Trophoblast cell (in vitro differentiated cells and primary cell): ENCODE results near the gene COL5A1.

ENCODE experiments used
- DNase-seq, 2 donors: peaks; one replicate each; pipeline ENCODE4 v3.0.0-alpha.2; 2016
- H2AFZ ChIP-seq: 2 replicates; pipeline ENCODE4 v1.6.1; 2013; ENCODE audit warnings: low read length, moderate library complexity, mild to moderate bottlenecking; ENCODE audit not compliant: insufficient read depth, poor library complexity
- H2AK5ac ChIP-seq: 2 replicates; pipeline ENCODE4 v1.6.1; 2013; ENCODE audit warnings: mild to moderate bottlenecking, low read length
- H2BK120ac ChIP-seq: 2 replicates; pipeline ENCODE4 v1.6.1; 2013; ENCODE audit warnings: low read length, mild to moderate bottlenecking, moderate library complexity; ENCODE audit not compliant: insufficient read depth, poor library complexity
- H2BK12ac ChIP-seq: 2 replicates; pipeline ENCODE4 v1.6.1; 2013; ENCODE audit warnings: mild to moderate bottlenecking, low read length, moderate library complexity
- H2BK5ac ChIP-seq: 2 replicates; pipeline ENCODE4 v1.6.1; 2013; ENCODE audit warnings: low read length, low read depth, moderate library complexity, mild to moderate bottlenecking; ENCODE audit not compliant: poor library complexity
- H3K14ac ChIP-seq: 2 replicates; pipeline ENCODE4 v1.6.1; 2013; ENCODE audit warnings: mild to moderate bottlenecking, low read length
- H3K18ac ChIP-seq: 2 replicates; pipeline ENCODE4 v1.6.1; 2013; ENCODE audit warnings: mild to moderate bottlenecking, low read length
- H3K23ac ChIP-seq: 2 replicates; pipeline ENCODE4 v1.6.1; 2013; ENCODE audit warnings: low read length
- H3K27ac ChIP-seq: 2 replicates; pipeline ENCODE4 v1.5.1; 2013; ENCODE audit warnings: low read depth, mild to moderate bottlenecking, inconsistent platforms, low read length, moderate library complexity
- H3K27me3 ChIP-seq: 2 replicates; pipeline ENCODE4 v1.6.1; 2013; ENCODE audit warnings: inconsistent platforms, mild to moderate bottlenecking, low read length, moderate library complexity; ENCODE audit not compliant: insufficient read depth
- H3K36me3 ChIP-seq, 2 experiments: 1 replicate in 1 of 2; 2 replicates in 1 of 2; pipeline ENCODE4 v1.6.1; 2013; ENCODE audit warnings: low read length in 2 of 2, mild to moderate bottlenecking in 2 of 2, moderate library complexity in 1 of 2; ENCODE audit not compliant: insufficient read depth in 2 of 2, control insufficient read depth in 1 of 2
- H3K4ac ChIP-seq: 2 replicates; pipeline ENCODE4 v1.6.1; 2013; ENCODE audit warnings: low read depth, mild to moderate bottlenecking, low read length, moderate library complexity
- H3K4me1 ChIP-seq, 2 experiments: 1 replicate in 1 of 2; 2 replicates in 1 of 2; pipeline ENCODE4 v1.6.1; 2013; ENCODE audit warnings: low read length in 2 of 2, mild to moderate bottlenecking in 2 of 2, moderate library complexity in 1 of 2; ENCODE audit not compliant: insufficient read depth in 2 of 2, control insufficient read depth in 1 of 2
- H3K4me2 ChIP-seq: 2 replicates; pipeline ENCODE4 v1.6.1; 2013; ENCODE audit warnings: inconsistent platforms, mild to moderate bottlenecking, low read length, moderate library complexity
- H3K4me3 ChIP-seq: 2 replicates; pipeline ENCODE4 v1.5.1; 2013; ENCODE audit warnings: mild to moderate bottlenecking, low read depth, low read length, inconsistent platforms
- H3K79me1 ChIP-seq: one replicate; pipeline ENCODE4 v1.6.1; 2013; ENCODE audit warnings: low read length
- H3K79me2 ChIP-seq: 2 replicates; pipeline ENCODE4 v1.6.1; 2013; ENCODE audit warnings: low read length, mild to moderate bottlenecking; ENCODE audit not compliant: control insufficient read depth, insufficient read depth, poor library complexity
- H3K9ac ChIP-seq: 2 replicates; pipeline ENCODE4 v1.6.1; 2013; ENCODE audit warnings: mild to moderate bottlenecking, low read length
- H3K9me3 ChIP-seq: 2 replicates; pipeline ENCODE4 v1.6.1; 2013; ENCODE audit warnings: low read depth, mild to moderate bottlenecking, control low read depth, inconsistent platforms, low read length; ENCODE audit not compliant: insufficient read depth
- H4K12ac ChIP-seq: 2 replicates; pipeline ENCODE4 v1.6.1; 2013; ENCODE audit warnings: low read depth, mild to moderate bottlenecking, low read length, moderate library complexity
- H4K8ac ChIP-seq: 2 replicates; pipeline ENCODE4 v1.6.1; 2013; ENCODE audit warnings: low read depth, mild to moderate bottlenecking, low read length, moderate library complexity
- H4K91ac ChIP-seq: one replicate; pipeline ENCODE4 v1.6.1; 2013; ENCODE audit warnings: low read depth, mild to moderate bottlenecking, low read length, moderate library complexity
- whole genome bisulfite sequencing: extraction: QIAGEN DNeasy Blood & Tissue Kit; methylation state at CpG from one replicate; pipeline ENCODE4 v1.1.7; 2013; ENCODE audit warnings: missing lambda C conversion rate; ENCODE audit not compliant: insufficient read length, insufficient coverage; ENCODE audit errors: extremely low coverage; 5-methylcytosine and 5-hydroxymethylcytosine counted together

The COL5A1 gene

DNA sequence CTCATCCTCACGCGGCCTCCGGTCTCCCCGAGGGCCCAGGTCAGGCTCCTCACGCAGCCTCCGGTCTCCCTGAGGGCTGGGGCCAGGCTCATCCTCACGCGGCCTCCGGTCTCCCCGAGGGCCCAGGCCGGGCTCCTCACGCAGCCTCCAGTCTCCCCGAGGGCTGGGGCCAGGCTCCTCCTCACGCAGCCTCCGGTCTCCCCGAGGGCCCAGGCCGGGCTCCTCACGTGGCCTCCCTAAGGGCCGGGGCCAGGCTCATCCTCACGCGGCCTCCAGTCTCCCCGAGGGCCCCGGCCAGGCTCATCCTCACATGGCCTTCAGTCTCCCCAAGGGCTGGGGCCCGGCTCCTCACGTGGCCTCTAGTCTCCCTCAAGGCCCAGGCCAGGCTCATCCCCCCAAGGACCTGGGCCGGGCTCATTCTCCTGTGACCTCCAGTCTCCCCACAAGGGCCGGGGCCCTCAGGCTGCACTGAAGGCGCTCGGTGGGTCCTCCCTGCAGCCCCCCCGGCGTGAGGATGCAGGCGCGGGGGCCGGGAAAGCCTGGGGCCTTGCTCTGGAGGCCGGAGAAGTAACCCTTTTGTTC, 187.8 kb downstream of the COL5A1 start:
- Histone ChIP-seq H3K9ac (no peak overlapping the region), H2BK120ac (no peak overlapping the region), H4K8ac (no peak overlapping the region), H3K14ac (no peak overlapping the region), H3K23ac (no peak overlapping the region), H3K18ac (no peak overlapping the region), H4K12ac (peak overlapping the region; percentile 16), H2AFZ (no peak overlapping the region), H3K4me1 (no peaks in the 10 kb centered on the region), H3K4me2 (no peak overlapping the region), H3K27me3 (no peaks in the 10 kb centered on the region), H3K79me2 (no peaks in the 10 kb centered on the region), H3K36me3 (peaks cover 97 to 99% of the 10 kb centered on the region in 2 experiments), H3K4ac (no peak overlapping the region), H4K91ac (no peak overlapping the region), H3K4me3 (no peak overlapping the region), H2BK5ac (no peak overlapping the region), H2BK12ac (no peak overlapping the region), H3K79me1 (no peaks in the 10 kb centered on the region), H3K27ac (no peak overlapping the region), H3K9me3 (peaks cover 4% of the 10 kb centered on the region), H2AK5ac (no peak overlapping the region)
- WGBS: no CpG with 5 or more reads among the region's 35 CpGs
- DNase-seq: no peak

DNA sequence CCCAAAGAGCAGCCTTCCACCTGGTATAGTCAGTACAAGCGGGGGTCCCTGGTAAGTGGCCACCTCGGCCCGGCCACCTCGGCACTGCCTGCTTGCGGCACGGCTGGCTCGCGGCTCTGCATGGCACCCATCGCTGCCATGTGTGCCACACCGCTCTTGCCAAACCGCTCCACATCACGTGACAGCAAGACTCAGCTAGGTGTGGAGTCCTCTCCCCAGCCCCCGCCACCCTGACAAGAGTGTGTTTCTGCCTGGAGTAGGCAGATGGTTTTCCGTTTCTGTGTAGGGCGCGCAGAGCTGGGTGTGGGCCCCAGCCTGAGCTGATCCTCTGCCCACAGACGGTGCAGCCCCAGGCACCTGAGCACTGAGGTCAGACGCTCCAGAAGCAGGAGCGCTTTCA, 188.5 kb downstream of the COL5A1 start:
- no peak overlapping the region for H3K4ac ChIP-seq
- H4K8ac ChIP-seq: no peak overlapping the region
- no peak overlapping the region for H4K12ac ChIP-seq
- no peak overlapping the region for H3K23ac ChIP-seq
- no peak overlapping the region for H2BK5ac ChIP-seq
- H2BK12ac ChIP-seq: no peak overlapping the region
- no peak overlapping the region for H2AFZ ChIP-seq
- H3K4me3 ChIP-seq: peak overlapping the region; percentile 39
- H2BK120ac ChIP-seq: no peak overlapping the region
- H3K79me1 ChIP-seq: no peaks in the 10 kb centered on the region
- H3K36me3 ChIP-seq: peaks cover 97 to 99% of the 10 kb centered on the region in 2 experiments
- H3K4me2 ChIP-seq: no peak overlapping the region
- no peak overlapping the region for H4K91ac ChIP-seq
- WGBS: no CpG with 5 or more reads among the region's 19 CpGs
- H2AK5ac ChIP-seq: no peak overlapping the region
- no peak for DNase-seq
- no peaks in the 10 kb centered on the region for H3K79me2 ChIP-seq
- H3K4me1 ChIP-seq: no peaks in the 10 kb centered on the region
- no peak overlapping the region for H3K9ac ChIP-seq
- H3K9me3 ChIP-seq: peaks cover 4% of the 10 kb centered on the region
- H3K14ac ChIP-seq: no peak overlapping the region
- H3K18ac ChIP-seq: no peak overlapping the region
- H3K27me3 ChIP-seq: no peaks in the 10 kb centered on the region
- H3K27ac ChIP-seq: no peak overlapping the region

- no CpG with 5 or more reads among the region's 21 CpGs for WGBS
- H4K91ac ChIP-seq: no peak overlapping the region
- peaks cover 4% of the 10 kb centered on the region for H3K9me3 ChIP-seq
- no peak overlapping the region for H3K23ac ChIP-seq
- no peak overlapping the region for H2BK120ac ChIP-seq
- H2AFZ ChIP-seq: no peak overlapping the region
- H3K27ac ChIP-seq: no peak overlapping the region
- H2BK5ac ChIP-seq: no peak overlapping the region
- H3K4me1 ChIP-seq: no peaks in the 10 kb centered on the region
- no peak overlapping the region for H3K4me3 ChIP-seq
- no peak overlapping the region for H3K18ac ChIP-seq
- no peak overlapping the region for H3K14ac ChIP-seq
- no peak overlapping the region for H3K9ac ChIP-seq
- no peak overlapping the region for H2AK5ac ChIP-seq
- no peak overlapping the region for H3K4ac ChIP-seq
- H3K36me3 ChIP-seq: peaks cover 97 to 99% of the 10 kb centered on the region in 2 experiments
- no peak overlapping the region for H4K12ac ChIP-seq
- no peak overlapping the region for H3K4me2 ChIP-seq
- H3K27me3 ChIP-seq: no peaks in the 10 kb centered on the region
- no peak overlapping the region for H2BK12ac ChIP-seq
- no peak for DNase-seq
- H3K79me1 ChIP-seq: no peaks in the 10 kb centered on the region
- no peaks in the 10 kb centered on the region for H3K79me2 ChIP-seq
- no peak overlapping the region for H4K8ac ChIP-seq
Measured at GRCh38 chr9:134830926-134831720, 189.5 kb downstream of the COL5A1 start.

GRCh38 chr9:134832471-134832870, 190.9 kb downstream of the COL5A1 start:
- Histone ChIP-seq H3K9me3 (peaks cover 4% of the 10 kb centered on the region), H3K9ac (no peak overlapping the region), H4K91ac (no peak overlapping the region), H2AFZ (no peak overlapping the region), H3K4me2 (no peak overlapping the region), H3K4me3 (no peak overlapping the region), H4K12ac (no peak overlapping the region), H3K36me3 (peaks cover 97 to 99% of the 10 kb centered on the region in 2 experiments), H3K23ac (no peak overlapping the region), H3K79me2 (no peaks in the 10 kb centered on the region), H2AK5ac (no peak overlapping the region), H2BK120ac (no peak overlapping the region), H2BK12ac (no peak overlapping the region), H3K4ac (no peak overlapping the region), H3K18ac (no peak overlapping the region), H3K27me3 (no peaks in the 10 kb centered on the region), H2BK5ac (no peak overlapping the region), H3K27ac (no peak overlapping the region), H3K14ac (no peak overlapping the region), H3K4me1 (no peaks in the 10 kb centered on the region), H4K8ac (no peak overlapping the region), H3K79me1 (no peaks in the 10 kb centered on the region)
- no peak for DNase-seq
- no CpG with 5 or more reads among the region's 19 CpGs for WGBS
